ENCODE data around the gene PPM1H.

PPM1H gene

GRCh38 chr12:62724947-62725451 is 210.0 kb downstream of the PPM1H start:
- DNase-seq: no peak

GRCh38 chr12:62724285-62724684 is 210.7 kb downstream of the PPM1H start:
- DNase-seq: no peak

- DNase-seq: peak; percentile 14
These were observed 211.8 kb downstream of the PPM1H start for GRCh38 chr12:62722971-62723680.

GRCh38 chr12:62720661-62721330 is 214.2 kb downstream of the PPM1H start:
- peak; percentile 84 for DNase-seq

- DNase-seq: no peak
These were observed 214.9 kb downstream of the PPM1H start for GRCh38 chr12:62720025-62720424.

- DNase-seq: no peak
These were observed 216.1 kb downstream of the PPM1H start for GRCh38 chr12:62718762-62719426.

GRCh38 chr12:62717643-62718042 is 217.3 kb downstream of the PPM1H start:
- no peak for DNase-seq

- DNase-seq: no peak
These were observed 218.0 kb downstream of the PPM1H start for GRCh38 chr12:62716866-62717525.

- DNase-seq: no peak
These were observed 218.9 kb downstream of the PPM1H start for GRCh38 chr12:62716037-62716436.

GRCh38 chr12:62714774-62715721 is 219.9 kb downstream of the PPM1H start:
- peak; percentile 35 for DNase-seq

GRCh38 chr12:62714181-62714773 is 220.7 kb downstream of the PPM1H start:
- no peak for DNase-seq

GRCh38 chr12:62713723-62714122 is 221.2 kb downstream of the PPM1H start:
- no peak for DNase-seq

- no peak for DNase-seq
These were observed 222.0 kb downstream of the PPM1H start for GRCh38 chr12:62712681-62713573.

GRCh38 chr12:62711631-62712241 is 223.2 kb downstream of the PPM1H start:
- DNase-seq: no peak

- no peak for DNase-seq
These were observed 225.6 kb downstream of the PPM1H start for GRCh38 chr12:62709311-62709710.

- DNase-seq: no peak
These were observed 227.0 kb downstream of the PPM1H start for GRCh38 chr12:62707939-62708338.

GRCh38 chr12:62705846-62706245 is 229.1 kb downstream of the PPM1H start:
- DNase-seq: no peak

GRCh38 chr12:62703011-62703380 is 232.0 kb downstream of the PPM1H start:
- DNase-seq: no peak

GRCh38 chr12:62701492-62701891 is 233.5 kb downstream of the PPM1H start:
- DNase-seq: no peak

All from NCI-H446 treated with DMSO at 0.1 percent for 48 hours (cell line).